Rectal smooth muscle tissue (tissue), 1 donor: ENCODE results near the gene GALNTL6.

Source experiments
- H3K27ac ChIP-seq: one replicate; pipeline ENCODE4 v1.7.0; 2013; ENCODE audit warnings: low read depth, low read length, inconsistent platforms
- H3K27me3 ChIP-seq: one replicate; pipeline ENCODE4 v1.7.0; 2013; ENCODE audit warnings: low read length; ENCODE audit not compliant: control insufficient read depth, insufficient read depth
- H3K36me3 ChIP-seq: one replicate; pipeline ENCODE4 v1.7.0; 2013; ENCODE audit warnings: low read length; ENCODE audit not compliant: control insufficient read depth, insufficient read depth
- H3K4me1 ChIP-seq: one replicate; pipeline ENCODE4 v1.7.0; 2013; ENCODE audit warnings: low read length; ENCODE audit not compliant: control insufficient read depth, insufficient read depth
- H3K4me3 ChIP-seq: one replicate; pipeline ENCODE4 v1.7.0; 2013; ENCODE audit warnings: low read length
- H3K9ac ChIP-seq: one replicate; pipeline ENCODE4 v1.7.0; 2013; ENCODE audit warnings: low read length

Gene GALNTL6

DNA sequence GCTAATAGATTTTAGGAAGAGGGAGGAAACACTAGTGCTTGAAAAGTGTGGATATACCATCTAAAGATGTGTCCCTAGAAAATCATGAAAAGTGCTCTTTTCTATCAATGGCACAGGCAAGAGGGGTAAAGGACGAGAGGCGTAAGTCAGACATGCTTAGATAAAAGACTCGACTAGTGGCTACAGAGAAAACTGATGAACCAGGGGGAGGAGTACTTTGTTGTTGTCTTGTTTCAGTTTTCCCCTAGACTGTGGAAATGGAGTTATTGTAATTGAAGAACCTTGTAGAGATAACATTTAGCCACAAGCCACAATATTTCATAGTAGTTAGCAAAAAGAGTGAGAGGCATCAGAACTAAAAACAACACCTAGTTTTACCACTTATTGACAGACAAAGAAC is 21.4 kb downstream of the GALNTL6 start:
- no peaks in the 10 kb centered on the region for H3K4me1 ChIP-seq
- no peaks in the 10 kb centered on the region for H3K36me3 ChIP-seq
- no peak overlapping the region for H3K9ac ChIP-seq
- H3K27ac ChIP-seq: no peak overlapping the region
- no peak overlapping the region for H3K4me3 ChIP-seq
- no peaks in the 10 kb centered on the region for H3K27me3 ChIP-seq

GRCh38 chr4:171843456-171843855 is 30.3 kb downstream of the GALNTL6 start:
- Histone ChIP-seq H3K36me3 (no peaks in the 10 kb centered on the region), H3K4me3 (no peak overlapping the region), H3K27me3 (no peaks in the 10 kb centered on the region), H3K27ac (no peak overlapping the region), H3K9ac (no peak overlapping the region), H3K4me1 (no peaks in the 10 kb centered on the region)

DNA sequence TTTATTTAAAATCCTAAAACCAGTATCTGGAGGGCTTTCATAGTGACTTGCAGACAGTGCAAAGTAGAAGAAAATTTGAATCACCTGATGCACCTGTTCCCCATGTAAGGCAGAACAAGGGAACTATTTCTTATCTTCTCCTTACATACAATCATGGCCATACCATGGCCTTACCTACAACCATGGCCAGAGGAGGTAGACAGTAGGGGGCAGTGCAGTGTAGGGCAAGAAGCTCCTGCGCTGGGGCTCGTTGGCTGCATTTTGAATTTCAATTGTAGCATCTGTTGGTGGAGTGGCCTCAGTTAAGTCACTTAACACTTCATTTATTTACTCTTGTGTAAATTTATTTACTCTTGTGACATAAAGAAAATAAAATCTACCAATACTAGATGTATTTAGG is 33.0 kb downstream of the GALNTL6 start:
- no peak overlapping the region for H3K27ac ChIP-seq
- no peaks in the 10 kb centered on the region for H3K36me3 ChIP-seq
- H3K4me3 ChIP-seq: no peak overlapping the region
- no peaks in the 10 kb centered on the region for H3K4me1 ChIP-seq
- no peak overlapping the region for H3K9ac ChIP-seq
- no peaks in the 10 kb centered on the region for H3K27me3 ChIP-seq

DNA sequence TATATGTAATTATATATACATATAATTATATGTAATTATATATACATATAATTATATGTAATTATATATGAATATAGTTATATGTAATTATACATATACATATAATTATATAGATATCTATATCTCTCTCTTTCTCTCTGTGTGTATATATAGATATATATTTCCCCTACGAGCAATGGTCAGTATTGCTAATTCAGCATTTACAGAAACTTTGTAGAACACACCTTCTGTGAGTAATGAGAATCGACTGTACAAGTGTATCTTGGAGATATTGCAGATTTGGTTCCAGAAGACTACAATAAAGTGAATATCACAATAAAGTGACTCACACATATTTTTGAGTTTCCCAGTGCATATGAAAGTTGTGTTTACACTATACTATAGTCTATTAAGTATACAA is 33.7 kb downstream of the GALNTL6 start:
- H3K36me3 ChIP-seq: no peaks in the 10 kb centered on the region
- H3K27me3 ChIP-seq: no peaks in the 10 kb centered on the region
- no peak overlapping the region for H3K27ac ChIP-seq
- H3K4me1 ChIP-seq: no peaks in the 10 kb centered on the region
- H3K9ac ChIP-seq: no peak overlapping the region
- H3K4me3 ChIP-seq: no peak overlapping the region

DNA sequence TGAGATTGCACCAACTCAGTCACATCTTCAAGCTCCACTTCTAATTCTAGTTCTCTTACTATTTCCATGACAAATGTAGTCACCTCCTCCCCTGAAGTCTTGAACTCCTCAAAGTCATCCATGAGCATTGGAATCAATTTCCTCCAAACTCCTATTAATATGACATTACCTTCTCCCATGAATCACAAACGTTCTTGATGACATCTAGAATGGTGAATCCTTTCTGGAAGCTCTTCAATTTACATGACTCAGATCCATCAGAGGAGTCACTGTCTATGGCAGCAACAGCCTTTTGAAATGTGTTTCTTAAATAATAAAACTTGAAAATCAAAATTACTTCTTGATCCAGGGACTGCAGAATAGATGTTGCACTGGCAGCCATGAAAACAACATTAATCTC is 34.5 kb downstream of the GALNTL6 start:
- no peak overlapping the region for H3K9ac ChIP-seq
- no peak overlapping the region for H3K27ac ChIP-seq
- no peaks in the 10 kb centered on the region for H3K27me3 ChIP-seq
- no peak overlapping the region for H3K4me3 ChIP-seq
- no peaks in the 10 kb centered on the region for H3K4me1 ChIP-seq
- no peaks in the 10 kb centered on the region for H3K36me3 ChIP-seq

GRCh38 chr4:171849686-171850222 is 36.5 kb downstream of the GALNTL6 start:
- Histone ChIP-seq H3K4me1 (no peaks in the 10 kb centered on the region), H3K9ac (no peak overlapping the region), H3K27ac (no peak overlapping the region), H3K27me3 (no peaks in the 10 kb centered on the region), H3K4me3 (no peak overlapping the region), H3K36me3 (no peaks in the 10 kb centered on the region)

GRCh38 chr4:171851295-171851694 is 38.1 kb downstream of the GALNTL6 start:
- H3K36me3 ChIP-seq: no peaks in the 10 kb centered on the region
- no peak overlapping the region for H3K9ac ChIP-seq
- H3K27me3 ChIP-seq: no peaks in the 10 kb centered on the region
- H3K27ac ChIP-seq: no peak overlapping the region
- no peak overlapping the region for H3K4me3 ChIP-seq
- no peaks in the 10 kb centered on the region for H3K4me1 ChIP-seq

DNA sequence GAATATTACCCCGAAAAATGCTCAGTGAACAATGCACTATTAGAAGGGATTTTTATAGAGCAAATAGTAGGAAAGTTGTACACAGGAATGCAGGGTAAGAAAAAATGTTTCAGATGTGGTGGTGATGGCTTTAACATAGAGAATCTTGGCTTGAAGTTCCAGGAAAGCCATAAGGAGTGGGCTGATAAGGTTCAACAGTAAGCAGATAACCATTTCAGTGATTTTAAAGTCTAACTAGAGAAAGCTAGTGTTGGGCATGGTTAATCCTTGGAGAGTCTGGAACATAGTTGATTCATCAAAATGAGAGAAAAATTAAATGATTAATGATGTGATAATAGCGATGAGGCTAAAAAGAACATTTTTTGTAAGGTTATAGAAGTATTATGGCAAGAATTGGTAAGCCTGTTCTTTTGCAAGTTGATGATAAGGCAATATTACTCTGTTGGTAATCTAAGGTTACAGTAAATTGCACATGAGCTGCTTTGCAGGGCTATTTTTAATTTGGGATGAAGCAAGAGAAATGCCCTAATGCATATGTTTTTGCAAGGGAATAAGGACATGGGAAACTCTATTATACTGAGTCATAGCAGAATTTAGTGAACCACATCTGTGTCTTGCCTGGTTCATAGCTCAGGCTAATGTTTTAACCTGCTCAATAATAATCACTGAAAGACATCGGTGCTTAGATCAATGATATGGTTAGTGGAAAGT is 44.3 kb downstream of the GALNTL6 start:
- Histone ChIP-seq H3K9ac (no peak overlapping the region), H3K36me3 (no peaks in the 10 kb centered on the region), H3K27ac (no peak overlapping the region)

GRCh38 chr4:171875291-171875690 is 62.1 kb downstream of the GALNTL6 start:
- Histone ChIP-seq H3K4me3 (no peak overlapping the region), H3K9ac (no peak overlapping the region), H3K27me3 (no peaks in the 10 kb centered on the region), H3K27ac (no peak overlapping the region), H3K4me1 (no peaks in the 10 kb centered on the region), H3K36me3 (no peaks in the 10 kb centered on the region)

More for the DNA sequence above, 44.3 kb downstream of the GALNTL6 start:
- no peaks in the 10 kb centered on the region for H3K4me1 ChIP-seq
- H3K4me3 ChIP-seq: no peak overlapping the region
- H3K27me3 ChIP-seq: no peaks in the 10 kb centered on the region

- H3K9ac ChIP-seq: no peak overlapping the region
- H3K4me3 ChIP-seq: no peak overlapping the region
- no peak overlapping the region for H3K27ac ChIP-seq
- no peaks in the 10 kb centered on the region for H3K36me3 ChIP-seq
- no peaks in the 10 kb centered on the region for H3K27me3 ChIP-seq
- no peaks in the 10 kb centered on the region for H3K4me1 ChIP-seq
These were observed 63.4 kb downstream of the GALNTL6 start for GRCh38 chr4:171876636-171877035.

GRCh38 chr4:171880136-171880535 is 66.9 kb downstream of the GALNTL6 start:
- no peak overlapping the region for H3K27ac ChIP-seq
- H3K9ac ChIP-seq: no peak overlapping the region
- H3K4me1 ChIP-seq: no peaks in the 10 kb centered on the region
- H3K4me3 ChIP-seq: no peak overlapping the region
- no peaks in the 10 kb centered on the region for H3K27me3 ChIP-seq
- H3K36me3 ChIP-seq: no peaks in the 10 kb centered on the region

DNA sequence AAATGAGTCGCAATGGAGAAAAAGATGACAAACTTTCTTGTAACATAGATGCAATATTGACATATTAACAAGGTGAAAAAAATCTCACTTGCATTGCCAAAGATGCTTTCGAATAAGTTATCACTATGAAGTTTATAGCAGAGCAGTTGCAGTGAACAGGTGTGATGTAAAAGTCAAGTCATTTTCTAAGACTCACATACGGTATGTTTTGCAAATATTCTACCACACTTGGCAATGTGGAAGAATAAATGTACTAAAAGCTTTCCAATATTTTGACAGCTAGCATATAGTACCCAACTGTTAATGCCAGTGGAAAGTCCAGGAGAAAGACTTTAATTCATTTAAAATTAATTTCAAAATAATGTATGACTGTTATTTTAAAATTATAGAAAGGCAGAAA is 76.5 kb downstream of the GALNTL6 start:
- Histone ChIP-seq H3K36me3 (no peaks in the 10 kb centered on the region), H3K9ac (no peak overlapping the region)

DNA sequence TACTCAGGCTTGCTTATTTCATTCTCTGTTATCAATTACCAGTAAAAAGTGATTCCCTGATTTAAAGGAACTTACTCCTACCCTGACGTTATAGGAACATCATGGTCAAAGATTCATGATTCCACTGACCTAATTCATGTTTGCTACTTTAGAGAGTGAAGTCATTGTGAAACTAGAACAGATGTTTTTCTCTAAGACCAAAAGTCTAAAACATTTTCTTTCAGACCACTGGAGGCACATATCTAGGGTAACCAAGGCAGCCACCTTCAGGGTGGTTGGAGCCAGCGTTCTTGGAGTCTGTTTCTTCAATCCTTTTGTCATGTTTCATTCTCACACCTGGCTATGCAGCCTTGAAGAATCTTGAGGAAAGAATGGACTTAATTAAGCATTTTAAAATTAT is 77.8 kb downstream of the GALNTL6 start:
- H3K9ac ChIP-seq: no peak overlapping the region
- no peaks in the 10 kb centered on the region for H3K36me3 ChIP-seq
- H3K4me3 ChIP-seq: no peak overlapping the region
- H3K4me1 ChIP-seq: no peaks in the 10 kb centered on the region
- H3K27ac ChIP-seq: no peak overlapping the region
- no peaks in the 10 kb centered on the region for H3K27me3 ChIP-seq

More for the DNA sequence above, 76.5 kb downstream of the GALNTL6 start:
- H3K4me1 ChIP-seq: no peaks in the 10 kb centered on the region
- no peak overlapping the region for H3K4me3 ChIP-seq
- no peaks in the 10 kb centered on the region for H3K27me3 ChIP-seq
- H3K27ac ChIP-seq: no peak overlapping the region
